Measurements from ENCODE around the gene TLR5.

The TLR5 gene

GRCh38 chr1:223137455-223138085 lies 5.5 kb downstream of the TLR5 start:
- no peaks in the 10 kb centered on the region for H3K9me3 Mint-ChIP-seq (ENCODE audit: low read depth)
- no peaks in the 10 kb centered on the region for H3K36me3 Mint-ChIP-seq
- H3K4me1 Mint-ChIP-seq (ENCODE audit: low read depth), result peaks cover 17% of the 10 kb centered on the region
- H3K27ac Mint-ChIP-seq, result no peak overlapping the region
- no peaks in the 10 kb centered on the region for H3K27me3 Mint-ChIP-seq
- H3K4me3 Mint-ChIP-seq, result no peak overlapping the region

- no peaks in the 10 kb centered on the region for H3K9me3 Mint-ChIP-seq (ENCODE audit: low read depth)
- peaks cover 16% of the 10 kb centered on the region for H3K4me1 Mint-ChIP-seq (ENCODE audit: low read depth)
- H3K27ac Mint-ChIP-seq, result no peak overlapping the region
- no peaks in the 10 kb centered on the region for H3K36me3 Mint-ChIP-seq
- H3K4me3 Mint-ChIP-seq, result no peak overlapping the region
- H3K27me3 Mint-ChIP-seq, result no peaks in the 10 kb centered on the region
Measured at GRCh38 chr1:223136086-223136485, 7.0 kb downstream of the TLR5 start.

GRCh38 chr1:223135176-223135942 lies 7.7 kb downstream of the TLR5 start:
- Mint-ChIP-seq H3K27ac (no peak overlapping the region), H3K4me1 (ENCODE audit: low read depth) (peaks cover 18% of the 10 kb centered on the region), H3K9me3 (ENCODE audit: low read depth) (no peaks in the 10 kb centered on the region), H3K27me3 (no peaks in the 10 kb centered on the region), H3K4me3 (no peak overlapping the region), H3K36me3 (no peaks in the 10 kb centered on the region)

GRCh38 chr1:223133824-223134435 lies 9.1 kb downstream of the TLR5 start:
- peak overlapping the region; percentile 61 for H3K27ac Mint-ChIP-seq
- no peaks in the 10 kb centered on the region for H3K9me3 Mint-ChIP-seq (ENCODE audit: low read depth)
- peak overlapping the region; percentile 71 for H3K4me3 Mint-ChIP-seq
- H3K4me1 Mint-ChIP-seq (ENCODE audit: low read depth), result peaks cover 24% of the 10 kb centered on the region
- no peaks in the 10 kb centered on the region for H3K36me3 Mint-ChIP-seq
- peaks cover 1% of the 10 kb centered on the region for H3K27me3 Mint-ChIP-seq

- Mint-ChIP-seq H3K4me3 (peak overlapping the region; percentile 71), H3K9me3 (ENCODE audit: low read depth) (no peaks in the 10 kb centered on the region), H3K27me3 (peaks cover 1% of the 10 kb centered on the region), H3K27ac (peak overlapping the region; percentile 61), H3K36me3 (no peaks in the 10 kb centered on the region), H3K4me1 (ENCODE audit: low read depth) (peaks cover 24% of the 10 kb centered on the region)
Measured at GRCh38 chr1:223133306-223133823, 9.7 kb downstream of the TLR5 start.

GRCh38 chr1:223129229-223129901 lies 13.7 kb downstream of the TLR5 start:
- H3K27ac Mint-ChIP-seq, result no peak overlapping the region
- H3K27me3 Mint-ChIP-seq, result peaks cover 1% of the 10 kb centered on the region
- no peaks in the 10 kb centered on the region for H3K36me3 Mint-ChIP-seq
- peaks cover 18% of the 10 kb centered on the region for H3K4me1 Mint-ChIP-seq (ENCODE audit: low read depth)
- no peaks in the 10 kb centered on the region for H3K9me3 Mint-ChIP-seq (ENCODE audit: low read depth)
- H3K4me3 Mint-ChIP-seq, result peak overlapping the region; percentile 35

- Mint-ChIP-seq H3K4me1 (ENCODE audit: low read depth) (peaks cover 17% of the 10 kb centered on the region), H3K27ac (no peak overlapping the region), H3K36me3 (peaks cover 3% of the 10 kb centered on the region), H3K27me3 (peaks cover 1% of the 10 kb centered on the region), H3K4me3 (no peak overlapping the region), H3K9me3 (ENCODE audit: low read depth) (no peaks in the 10 kb centered on the region)
Measured at GRCh38 chr1:223126741-223127140, 16.3 kb downstream of the TLR5 start.

- Mint-ChIP-seq H3K36me3 (peaks cover 3% of the 10 kb centered on the region), H3K9me3 (ENCODE audit: low read depth) (no peaks in the 10 kb centered on the region), H3K27ac (no peak overlapping the region), H3K4me1 (ENCODE audit: low read depth) (peaks cover 17% of the 10 kb centered on the region), H3K4me3 (no peak overlapping the region), H3K27me3 (peaks cover 1% of the 10 kb centered on the region)
Measured at GRCh38 chr1:223125766-223126165, 17.3 kb downstream of the TLR5 start.

GRCh38 chr1:223123011-223123610 lies 19.9 kb downstream of the TLR5 start:
- peaks cover 3% of the 10 kb centered on the region for H3K36me3 Mint-ChIP-seq
- H3K27ac Mint-ChIP-seq, result no peak overlapping the region
- no peaks in the 10 kb centered on the region for H3K9me3 Mint-ChIP-seq (ENCODE audit: low read depth)
- H3K27me3 Mint-ChIP-seq, result no peaks in the 10 kb centered on the region
- H3K4me3 Mint-ChIP-seq, result peak overlapping the region; percentile 57
- H3K4me1 Mint-ChIP-seq (ENCODE audit: low read depth), result peaks cover 8% of the 10 kb centered on the region

GRCh38 chr1:223118418-223118817 lies 24.6 kb downstream of the TLR5 start:
- H3K9me3 Mint-ChIP-seq (ENCODE audit: low read depth), result no peaks in the 10 kb centered on the region
- peaks cover 3% of the 10 kb centered on the region for H3K4me1 Mint-ChIP-seq (ENCODE audit: low read depth)
- peaks cover 6% of the 10 kb centered on the region for H3K36me3 Mint-ChIP-seq
- H3K4me3 Mint-ChIP-seq, result no peak overlapping the region
- no peaks in the 10 kb centered on the region for H3K27me3 Mint-ChIP-seq
- no peak overlapping the region for H3K27ac Mint-ChIP-seq

- H3K27me3 Mint-ChIP-seq, result no peaks in the 10 kb centered on the region
- H3K9me3 Mint-ChIP-seq (ENCODE audit: low read depth), result no peaks in the 10 kb centered on the region
- peaks cover 5% of the 10 kb centered on the region for H3K36me3 Mint-ChIP-seq
- no peak overlapping the region for H3K27ac Mint-ChIP-seq
- H3K4me1 Mint-ChIP-seq (ENCODE audit: low read depth), result no peaks in the 10 kb centered on the region
- no peak overlapping the region for H3K4me3 Mint-ChIP-seq
Measured at GRCh38 chr1:223116950-223117349, 26.1 kb downstream of the TLR5 start.

GRCh38 chr1:223114871-223115270 lies 28.2 kb downstream of the TLR5 start:
- no peak overlapping the region for H3K27ac Mint-ChIP-seq
- peaks cover 8% of the 10 kb centered on the region for H3K36me3 Mint-ChIP-seq
- H3K27me3 Mint-ChIP-seq, result no peaks in the 10 kb centered on the region
- no peak overlapping the region for H3K4me3 Mint-ChIP-seq
- no peaks in the 10 kb centered on the region for H3K9me3 Mint-ChIP-seq (ENCODE audit: low read depth)
- peaks cover 2% of the 10 kb centered on the region for H3K4me1 Mint-ChIP-seq (ENCODE audit: low read depth)

GRCh38 chr1:223110952-223111351 lies 32.1 kb downstream of the TLR5 start:
- no peaks in the 10 kb centered on the region for H3K27me3 Mint-ChIP-seq
- H3K27ac Mint-ChIP-seq, result peak overlapping the region; percentile 47
- no peaks in the 10 kb centered on the region for H3K9me3 Mint-ChIP-seq (ENCODE audit: low read depth)
- H3K4me1 Mint-ChIP-seq (ENCODE audit: low read depth), result peaks cover 5% of the 10 kb centered on the region
- H3K4me3 Mint-ChIP-seq, result no peak overlapping the region
- peaks cover 8% of the 10 kb centered on the region for H3K36me3 Mint-ChIP-seq

GRCh38 chr1:223109581-223110026 lies 33.4 kb downstream of the TLR5 start:
- Mint-ChIP-seq H3K4me3 (no peak overlapping the region), H3K9me3 (ENCODE audit: low read depth) (no peaks in the 10 kb centered on the region), H3K27me3 (no peaks in the 10 kb centered on the region), H3K27ac (no peak overlapping the region), H3K36me3 (peaks cover 3% of the 10 kb centered on the region), H3K4me1 (ENCODE audit: low read depth) (peaks cover 5% of the 10 kb centered on the region)

Measured in activated naive CD8-positive, alpha-beta T cell (primary cell).